GM19468 (cell line): ENCODE data around the gene WDFY2.
"Not testable (repeated sequence)": the region's sequence is repeated elsewhere in the genome, so short reads cannot be mapped to it uniquely, and the experiment has no call there.

Experiments
- ATAC-seq: cut with Tn5 transposase; IDR thresholded peaks from one replicate; pipeline ENCODE4 v1.9.1; 2021; ENCODE audit warnings: mild to moderate bottlenecking, moderate library complexity, moderate number of reproducible peaks; ENCODE audit not compliant: unreplicated experiment; ENCODE audit errors: extremely low read depth

The WDFY2 gene

GRCh38 chr13:51562011-51562671 lies 22.1 kb upstream of the WDFY2 start:
- ATAC-seq: peak; percentile 30

- ATAC-seq: no peak
Measured at GRCh38 chr13:51564252-51564651, 20.0 kb upstream of the WDFY2 start.

DNA sequence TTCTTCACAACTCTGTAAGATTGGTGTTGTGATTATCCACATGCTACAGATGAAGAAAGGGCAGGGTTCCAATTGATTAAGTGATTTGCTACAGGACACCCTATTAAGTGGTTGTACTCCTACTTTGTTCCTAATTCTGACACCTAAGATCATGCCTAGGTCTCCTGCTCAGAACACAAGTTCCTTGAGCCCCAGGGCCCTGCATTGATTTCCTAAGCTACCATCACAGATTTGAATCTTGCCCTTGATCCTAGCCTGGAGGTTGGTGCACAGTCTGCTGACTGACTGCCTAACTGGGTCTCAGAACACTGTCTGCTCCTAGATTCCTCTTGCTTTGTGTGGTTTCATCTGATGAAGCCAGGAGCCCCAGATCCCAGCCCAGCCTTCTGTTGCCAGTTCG lies 19.6 kb upstream of the WDFY2 start:
- ATAC-seq: no peak

DNA sequence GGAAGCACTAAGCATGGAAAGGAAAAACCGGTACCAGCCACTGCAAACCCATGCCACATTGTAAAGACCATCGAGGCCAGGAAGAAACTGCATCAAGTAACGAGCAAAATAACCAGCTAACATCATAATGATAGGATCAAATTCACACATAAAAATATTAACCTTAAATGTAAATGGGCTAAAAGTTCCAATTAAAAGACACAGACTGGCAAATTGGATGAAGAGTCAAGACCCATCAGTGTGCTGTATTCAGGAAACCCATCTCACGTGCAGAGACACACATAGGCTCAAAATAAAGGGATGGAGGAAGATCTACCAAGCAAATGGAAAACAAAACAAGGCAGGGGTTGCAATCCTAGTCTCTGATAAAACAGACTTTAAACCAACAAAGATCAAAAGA lies 15.3 kb upstream of the WDFY2 start:
- ATAC-seq: not testable (repeated sequence)

DNA sequence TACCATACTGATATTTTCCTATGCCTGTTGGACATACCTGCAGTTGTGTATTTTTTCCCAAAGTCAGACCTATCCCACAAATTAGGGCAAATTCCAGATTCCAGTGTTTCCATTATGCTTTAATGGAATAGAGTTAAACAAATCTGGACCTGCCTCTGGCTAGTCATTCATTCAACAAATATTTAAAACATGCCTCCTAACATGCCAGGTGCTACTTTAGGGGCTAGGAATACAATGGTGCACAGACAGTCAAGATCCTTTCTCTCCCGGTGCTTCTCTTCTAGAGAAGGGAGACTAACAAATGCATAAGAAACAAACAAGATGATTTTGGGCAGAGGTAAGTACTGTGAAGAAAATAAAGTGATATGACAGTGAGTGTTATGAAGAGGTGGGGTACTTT lies 7.5 kb upstream of the WDFY2 start:
- ATAC-seq: no peak

DNA sequence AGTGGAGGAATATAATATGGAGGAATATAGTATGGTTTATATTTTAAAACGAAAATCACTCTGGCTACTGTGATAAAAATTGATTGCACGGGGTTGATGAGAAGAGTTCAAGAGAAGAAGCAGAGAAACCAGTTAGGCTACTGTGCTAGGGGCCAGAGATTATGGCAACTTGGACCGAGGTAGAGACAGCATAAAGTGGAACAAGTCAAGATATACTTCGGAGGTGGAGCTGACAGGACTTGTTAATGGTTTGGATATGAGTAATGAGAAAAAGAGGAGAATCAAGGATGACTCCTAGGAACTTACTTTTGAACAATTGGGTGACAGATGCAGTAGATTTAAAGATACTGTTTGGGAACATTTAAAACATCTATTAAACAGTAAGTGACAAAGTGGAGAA lies 6.6 kb upstream of the WDFY2 start:
- ATAC-seq: no peak

GRCh38 chr13:51579676-51580075 lies 4.6 kb upstream of the WDFY2 start:
- ATAC-seq: no peak

- no peak for ATAC-seq
Measured at GRCh38 chr13:51581148-51581820, 3.0 kb upstream of the WDFY2 start.

- no peak for ATAC-seq
Measured at GRCh38 chr13:51583469-51583874, 790 bp upstream of the WDFY2 start.

DNA sequence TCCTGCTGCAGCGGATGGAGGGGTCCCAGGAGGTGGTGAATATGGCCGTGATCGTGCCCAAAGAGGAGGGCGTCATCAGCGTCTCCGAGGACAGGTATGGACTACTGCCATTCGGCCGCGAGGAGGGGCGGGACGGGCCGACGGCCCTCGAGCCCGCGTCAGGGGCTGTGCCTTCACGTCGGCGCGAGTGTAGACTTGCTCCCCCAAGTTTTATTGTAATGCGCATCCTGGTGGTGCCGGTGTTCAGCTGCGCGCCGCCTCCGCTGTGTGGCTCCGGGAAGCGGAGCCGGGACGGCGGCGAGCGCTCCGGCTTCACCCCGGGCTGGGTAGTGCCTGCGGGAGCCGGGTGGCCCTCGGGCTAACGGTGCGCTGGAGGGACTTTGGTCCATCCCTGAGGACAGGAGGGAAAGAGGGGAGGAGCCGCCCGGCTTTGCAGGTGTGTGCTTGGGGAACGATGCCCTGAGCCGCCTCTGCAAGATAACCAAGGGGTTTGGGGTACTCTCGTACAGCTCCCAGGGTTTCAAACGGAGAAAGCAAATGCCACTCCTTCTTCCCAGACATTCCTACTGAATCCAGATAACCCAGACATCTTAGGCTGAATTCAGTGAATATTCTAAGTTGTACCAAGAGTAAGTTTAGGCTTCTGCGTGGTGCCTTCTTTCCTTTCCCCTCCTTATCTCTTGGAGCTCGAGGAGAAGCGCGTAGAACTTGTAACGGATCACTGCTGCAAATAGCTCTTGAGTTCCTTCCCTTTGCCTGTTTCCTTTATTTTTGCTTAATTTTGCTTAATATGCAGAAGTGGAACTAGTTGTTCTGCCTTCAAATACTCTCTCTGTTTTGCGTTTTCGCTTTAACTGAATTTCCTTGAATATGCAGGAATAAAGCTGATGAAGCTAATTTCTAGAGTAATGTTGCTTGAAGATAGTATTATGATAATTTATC lies 740 bp downstream of the WDFY2 start:
- peak; percentile 8 for ATAC-seq

- no peak for ATAC-seq
Measured at GRCh38 chr13:51585696-51586095, 1.4 kb downstream of the WDFY2 start.

DNA sequence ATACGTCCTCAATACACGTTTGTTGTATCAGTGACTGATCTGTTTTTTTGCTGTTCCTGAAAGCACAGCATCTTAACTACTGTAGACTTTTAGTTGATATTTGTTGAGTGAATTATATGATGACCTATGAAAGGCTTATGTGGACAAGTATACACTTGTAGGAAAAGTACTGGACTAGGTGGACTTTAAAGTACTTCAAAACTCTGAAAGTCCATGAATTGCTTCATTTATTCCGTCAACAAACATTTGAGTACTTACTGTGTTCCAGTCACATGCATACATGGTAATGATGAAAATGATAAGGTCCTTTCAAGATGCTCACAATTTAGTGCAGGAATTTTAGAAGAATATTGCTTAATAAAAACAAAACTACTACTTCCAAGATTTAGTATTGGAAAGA lies 3.1 kb downstream of the WDFY2 start:
- no peak for ATAC-seq

DNA sequence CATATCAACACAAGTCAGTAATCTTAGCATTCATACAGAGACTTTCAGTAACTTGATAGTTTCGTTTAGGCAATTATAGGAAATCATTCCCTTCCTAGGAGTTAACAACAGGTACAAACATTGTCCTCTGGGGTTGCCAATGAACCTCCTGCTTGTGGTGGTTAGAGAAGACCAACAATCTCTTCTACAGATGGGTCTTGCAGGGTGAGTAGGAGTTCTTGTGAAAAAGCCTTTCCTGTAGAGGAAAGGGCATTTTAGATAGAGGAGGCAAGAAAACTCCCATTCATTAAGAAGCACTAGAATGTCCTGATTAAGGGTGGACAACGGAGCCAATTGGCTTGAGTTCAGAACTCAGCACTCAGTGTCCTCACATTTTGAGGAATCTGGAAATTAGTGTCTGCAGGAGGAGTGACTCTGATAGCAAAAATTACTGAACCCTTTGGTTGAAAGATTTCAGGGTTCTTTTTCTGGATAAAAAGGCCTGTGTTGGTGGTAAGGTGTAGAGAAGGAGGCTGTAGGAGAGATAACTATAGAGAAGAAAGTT lies 4.2 kb downstream of the WDFY2 start:
- ATAC-seq: no peak

DNA sequence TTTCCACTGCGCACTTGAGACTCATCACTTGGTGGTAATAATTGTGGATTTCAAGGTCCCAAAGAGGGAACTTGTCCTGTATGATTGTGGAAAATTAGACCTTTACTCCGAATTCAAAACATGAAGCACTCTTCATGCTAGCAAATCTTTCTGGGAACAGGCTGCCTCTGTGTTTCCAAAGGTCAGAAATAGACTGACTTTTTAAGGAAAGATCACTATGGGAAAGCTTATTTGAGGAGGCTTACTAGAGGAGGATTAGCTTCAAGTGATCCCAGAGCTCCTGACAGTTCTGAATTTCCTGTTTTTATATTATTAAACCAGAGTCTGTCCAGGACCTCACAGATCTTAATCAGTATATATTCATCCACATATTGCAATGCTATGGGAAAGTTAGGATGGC lies 5.5 kb downstream of the WDFY2 start:
- no peak for ATAC-seq

- ATAC-seq: no peak
Measured at GRCh38 chr13:51590231-51590970, 6.1 kb downstream of the WDFY2 start.

- no peak for ATAC-seq
Measured at GRCh38 chr13:51590971-51591627, 6.8 kb downstream of the WDFY2 start.

DNA sequence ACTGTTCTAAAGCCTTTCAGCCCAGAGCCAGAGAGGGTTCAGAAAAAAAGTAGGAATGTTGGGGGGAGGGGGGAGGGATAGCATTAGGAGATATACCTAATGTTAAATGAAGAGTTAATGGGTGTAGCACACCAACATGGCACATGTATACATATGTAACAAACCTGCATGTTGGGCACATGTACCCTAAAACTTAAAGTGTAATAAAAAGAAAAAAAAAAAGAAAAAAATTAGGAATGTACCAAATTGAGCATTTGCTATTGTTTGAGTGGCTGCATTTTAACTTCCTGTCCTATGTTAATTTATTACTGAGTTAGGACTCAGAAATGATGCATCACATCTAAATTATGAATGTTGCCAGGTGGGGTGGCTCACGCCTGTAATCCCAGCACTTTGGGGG lies 7.7 kb downstream of the WDFY2 start:
- not testable (repeated sequence) for ATAC-seq

DNA sequence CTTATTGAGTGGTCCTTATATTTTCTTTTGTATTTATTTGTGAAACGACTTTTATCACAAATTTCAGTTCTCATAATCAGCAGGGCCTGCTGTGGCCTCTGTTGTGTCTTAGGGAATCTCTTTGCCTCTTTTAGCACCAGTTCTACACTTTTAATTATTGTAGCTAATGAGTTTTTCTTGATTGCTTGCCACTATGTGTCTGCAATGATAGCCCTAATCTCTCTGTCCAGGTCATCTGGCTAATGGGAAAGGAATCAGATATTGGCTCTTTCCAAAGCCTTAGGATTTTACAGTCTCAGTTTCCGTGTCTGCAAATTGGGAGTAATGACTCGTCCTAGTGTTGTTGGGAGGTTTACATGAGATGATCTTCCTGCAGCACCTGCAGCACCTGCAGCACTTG lies 10.2 kb downstream of the WDFY2 start:
- no peak for ATAC-seq

- ATAC-seq: no peak
Measured at GRCh38 chr13:51595416-51595815, 11.2 kb downstream of the WDFY2 start.

DNA sequence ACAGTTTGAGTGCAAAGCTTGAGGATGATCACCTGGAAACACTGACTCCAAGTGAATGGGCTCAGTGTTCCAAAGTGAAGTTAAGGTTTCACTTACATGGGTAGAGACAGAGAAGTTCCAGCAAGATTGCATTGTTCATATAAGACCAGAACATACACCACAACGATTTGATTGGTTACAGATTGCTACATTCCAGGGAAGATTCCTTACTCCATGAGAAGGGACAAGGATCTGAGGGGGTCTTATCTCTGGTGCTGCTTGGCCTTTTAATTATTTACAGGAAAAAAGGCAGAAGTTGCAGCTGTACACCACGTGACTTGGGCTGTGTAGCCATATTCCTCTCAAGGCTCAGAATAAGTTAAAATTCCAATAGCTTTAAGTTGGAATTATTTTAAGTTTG lies 12.3 kb downstream of the WDFY2 start:
- ATAC-seq: no peak
